ENCODE data around the gene PDIA6.

- no peak for TF ChIP-seq BHLHE40 (IDR thresholded peaks at IDR 0.05; ENCODE audit: low read depth, low read length)
- TF ChIP-seq POLR2A (IDR thresholded peaks at IDR 0.05; ENCODE audit: low read depth, low read length), result no peak
- TF ChIP-seq CTCF (conservative IDR thresholded peaks at IDR 0.05; ENCODE audit: low read depth, low read length), result no peak
Measured at GRCh38 chr2:10765461-10765860, 47.1 kb downstream of the PDIA6 start.
